Neural crest cell (in vitro differentiated cells): Measurements from ENCODE around the gene DIDO1. TPM values are rescaled to one million over a fixed set of nuclear protein-coding genes. Genes with fewer than 3 reads are reported as not detected.

Source experiments
- DNase-seq: peaks from one replicate; pipeline ENCODE4 v3.0.0; 2021; ENCODE audit warnings: low read depth, mixed read lengths, low spot score
- H3K27ac Mint-ChIP-seq: one replicate; pipeline ENCODE4 v1.8.0; 2021; ENCODE audit warnings: mild to moderate bottlenecking, mixed read lengths; ENCODE audit not compliant: unreplicated experiment
- H3K27me3 Mint-ChIP-seq: 2 replicates; pipeline ENCODE4 v1.8.0; 2021; ENCODE audit warnings: low read depth, mild to moderate bottlenecking, mixed read lengths
- H3K36me3 Mint-ChIP-seq: 2 replicates; pipeline ENCODE4 v1.8.0; 2021; ENCODE audit warnings: low read depth, mild to moderate bottlenecking, mixed read lengths
- H3K4me1 Mint-ChIP-seq: 2 replicates; pipeline ENCODE4 v1.8.0; 2021; ENCODE audit warnings: mixed read lengths
- H3K4me3 Mint-ChIP-seq: one replicate; pipeline ENCODE4 v1.8.0; 2021; ENCODE audit warnings: mild to moderate bottlenecking, mixed read lengths
- H3K9me3 Mint-ChIP-seq: 2 replicates; pipeline ENCODE4 v1.8.0; 2021; ENCODE audit warnings: mixed read lengths
- CTCF ChIP-seq: fragments of 200-600 bp; sonication (generic); conservative IDR thresholded peaks from 2 replicates; pipeline ENCODE4 v1.5.0; 2021; ENCODE audit warnings: antibody characterized with exemption, mild to moderate bottlenecking
- total RNA-seq: library from RNA; stranded (reverse); gene quantifications from 2 replicates; pipeline ENCODE4 v1.2.1, GENCODE V29; 2021

DIDO1 gene
- total RNA-seq, 1 donor from 2014 or later: 72.0 TPM

GRCh38 chr20:62892348-62893304 is 33.7 kb downstream of the DIDO1 start:
- Mint-ChIP-seq H3K27me3 (no peaks in the 10 kb centered on the region), H3K36me3 (peaks cover 23% of the 10 kb centered on the region), H3K4me1 (peaks cover 3% of the 10 kb centered on the region), H3K27ac (no peak overlapping the region), H3K4me3 (no peak overlapping the region), H3K9me3 (no peaks in the 10 kb centered on the region)
- TF ChIP-seq CTCF: no peak
- DNase-seq: no peak

DNA sequence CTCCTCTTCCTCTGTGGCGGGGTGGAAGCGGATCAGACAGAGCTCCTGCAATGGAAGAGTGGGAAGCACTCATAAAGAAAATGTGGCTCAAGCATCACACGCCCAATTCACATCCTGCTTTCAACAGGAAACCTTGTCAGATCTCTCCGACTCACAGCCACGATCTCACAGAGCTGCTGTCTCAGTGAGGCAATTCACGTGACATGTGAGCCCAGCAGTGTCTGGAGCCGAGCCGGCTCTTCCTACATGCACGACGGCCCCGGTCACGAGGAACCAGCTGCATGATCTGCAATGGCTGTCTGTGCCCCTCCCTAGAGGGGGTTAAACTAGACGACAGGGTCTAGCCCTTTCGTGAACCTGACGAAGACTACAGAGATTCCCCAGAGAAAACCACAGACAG is 35.2 kb downstream of the DIDO1 start:
- Mint-ChIP-seq H3K4me3 (no peak overlapping the region), H3K27me3 (no peaks in the 10 kb centered on the region), H3K9me3 (no peaks in the 10 kb centered on the region), H3K4me1 (no peaks in the 10 kb centered on the region), H3K27ac (no peak overlapping the region), H3K36me3 (peaks cover 31% of the 10 kb centered on the region)
- TF ChIP-seq CTCF: no peak
- no peak for DNase-seq

GRCh38 chr20:62890444-62890843 is 35.9 kb downstream of the DIDO1 start:
- Mint-ChIP-seq H3K27ac (no peak overlapping the region), H3K36me3 (peaks cover 31% of the 10 kb centered on the region), H3K27me3 (no peaks in the 10 kb centered on the region), H3K4me1 (no peaks in the 10 kb centered on the region), H3K9me3 (no peaks in the 10 kb centered on the region), H3K4me3 (no peak overlapping the region)
- no peak for DNase-seq
- no peak for TF ChIP-seq CTCF

- no peaks in the 10 kb centered on the region for H3K27me3 Mint-ChIP-seq
- no peak for DNase-seq
- H3K9me3 Mint-ChIP-seq: no peaks in the 10 kb centered on the region
- no peak for TF ChIP-seq CTCF
- peaks cover 31% of the 10 kb centered on the region for H3K36me3 Mint-ChIP-seq
- no peak overlapping the region for H3K4me3 Mint-ChIP-seq
- H3K27ac Mint-ChIP-seq: no peak overlapping the region
- no peaks in the 10 kb centered on the region for H3K4me1 Mint-ChIP-seq
These were observed 36.4 kb downstream of the DIDO1 start for GRCh38 chr20:62889871-62890270.

DNA sequence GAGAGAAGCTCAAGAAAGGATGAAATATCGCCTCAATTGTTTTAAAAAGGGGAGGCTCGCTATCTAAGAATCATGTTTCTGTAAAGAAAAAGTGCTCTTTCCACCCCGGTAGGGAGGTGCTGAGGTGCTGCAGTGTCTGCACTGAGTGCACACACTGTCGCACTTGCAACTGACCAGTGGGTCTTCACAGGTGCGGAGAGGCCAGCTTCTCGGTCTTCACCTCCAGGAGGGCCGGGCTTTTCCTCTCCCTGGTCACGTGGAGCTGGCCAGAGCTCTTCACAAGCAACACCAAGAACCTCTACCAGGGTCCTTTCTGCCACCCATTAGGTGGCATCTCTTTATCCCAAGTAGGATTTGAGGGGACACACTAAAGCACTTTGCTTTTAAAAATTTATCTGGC is 36.9 kb downstream of the DIDO1 start:
- Mint-ChIP-seq H3K9me3 (no peaks in the 10 kb centered on the region), H3K4me3 (no peak overlapping the region), H3K27me3 (no peaks in the 10 kb centered on the region), H3K4me1 (no peaks in the 10 kb centered on the region), H3K27ac (no peak overlapping the region), H3K36me3 (peaks cover 31% of the 10 kb centered on the region)
- TF ChIP-seq CTCF: no peak
- DNase-seq: no peak
